Right atrium auricular region (tissue), 2 donors: Measurements from ENCODE around the gene SNRNP200. TPM values are rescaled to one million over a fixed set of nuclear protein-coding genes. Genes with fewer than 3 reads are reported as not detected.

ENCODE experiments used
- DNase-seq: peaks from one replicate; pipeline ENCODE4 v3.0.0-alpha.2; 2019; ENCODE audit warnings: low spot score
- H3K27ac ChIP-seq, 2 donors: fragments of 200-600 bp; sonication (generic); 1 replicate in 1 of 2; 2 replicates in 1 of 2; pipeline ENCODE4 v1.5.1; 2016 to 2019
- H3K27me3 ChIP-seq, 2 donors: fragments of 200-600 bp; sonication (generic); one replicate each; pipeline versions ENCODE4 v1.5.1 to v1.6.0; 2017 to 2019
- H3K36me3 ChIP-seq: fragments of 200-600 bp; sonication (generic); one replicate; pipeline ENCODE4 v1.5.1; 2016
- H3K4me1 ChIP-seq, 2 donors: fragments of 200-600 bp; sonication (generic); one replicate each; pipeline versions ENCODE4 v1.5.1 to v1.6.0; 2017 to 2019
- H3K4me3 ChIP-seq, 2 donors: fragments of 200-600 bp; sonication (generic); 1 replicate in 1 of 2; 2 replicates in 1 of 2; pipeline ENCODE4 v1.5.1; 2017 to 2019; ENCODE audit warnings: mild to moderate bottlenecking in 1 of 2, moderate library complexity in 1 of 2
- H3K9me3 ChIP-seq, 2 donors: fragments of 200-600 bp; sonication (generic); one replicate each; pipeline ENCODE4 v1.5.1; 2019
- total RNA-seq, 2 donors: library from RNA; depleted of rRNA; stranded (reverse); fragments of >200 nt; gene quantifications; one replicate each; pipeline ENCODE4 v1.1.0, GENCODE V29; 2016
- TF ChIP-seq, protein P1 (sequence below), 2 donors: fragments of 200-600 bp; sonication (generic); IDR thresholded peaks; one replicate each; pipeline ENCODE4 v1.5.1; 2019; ENCODE audit warnings: antibody characterized with exemption in 2 of 2

Gene SNRNP200
- total RNA-seq, 2 donors from 2014 or later = 42.2 to 68.8 TPM

DNA sequence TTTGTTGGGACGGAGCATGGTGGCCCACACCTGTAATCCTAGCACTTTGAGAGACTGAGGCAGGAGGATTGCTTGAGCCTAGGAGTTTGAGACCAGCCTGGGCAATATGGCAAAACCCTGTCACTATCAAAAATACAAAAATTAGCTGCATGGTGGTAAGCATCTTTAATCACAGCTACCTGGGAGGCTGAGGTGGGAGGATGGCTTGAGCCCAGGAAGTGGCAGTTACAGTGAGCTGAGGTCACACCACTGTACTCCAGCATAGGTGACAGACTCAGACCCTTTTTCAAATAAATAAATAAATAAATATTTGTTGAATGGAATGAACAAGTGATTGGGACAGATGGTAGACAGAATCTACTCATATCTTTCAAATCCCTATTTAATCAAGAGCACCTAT lies 14.1 kb upstream of the SNRNP200 start:
- TF ChIP-seq, protein P1, sequence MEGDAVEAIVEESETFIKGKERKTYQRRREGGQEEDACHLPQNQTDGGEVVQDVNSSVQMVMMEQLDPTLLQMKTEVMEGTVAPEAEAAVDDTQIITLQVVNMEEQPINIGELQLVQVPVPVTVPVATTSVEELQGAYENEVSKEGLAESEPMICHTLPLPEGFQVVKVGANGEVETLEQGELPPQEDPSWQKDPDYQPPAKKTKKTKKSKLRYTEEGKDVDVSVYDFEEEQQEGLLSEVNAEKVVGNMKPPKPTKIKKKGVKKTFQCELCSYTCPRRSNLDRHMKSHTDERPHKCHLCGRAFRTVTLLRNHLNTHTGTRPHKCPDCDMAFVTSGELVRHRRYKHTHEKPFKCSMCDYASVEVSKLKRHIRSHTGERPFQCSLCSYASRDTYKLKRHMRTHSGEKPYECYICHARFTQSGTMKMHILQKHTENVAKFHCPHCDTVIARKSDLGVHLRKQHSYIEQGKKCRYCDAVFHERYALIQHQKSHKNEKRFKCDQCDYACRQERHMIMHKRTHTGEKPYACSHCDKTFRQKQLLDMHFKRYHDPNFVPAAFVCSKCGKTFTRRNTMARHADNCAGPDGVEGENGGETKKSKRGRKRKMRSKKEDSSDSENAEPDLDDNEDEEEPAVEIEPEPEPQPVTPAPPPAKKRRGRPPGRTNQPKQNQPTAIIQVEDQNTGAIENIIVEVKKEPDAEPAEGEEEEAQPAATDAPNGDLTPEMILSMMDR (IDR thresholded peaks at IDR 0.05) = no peak
- Histone ChIP-seq H3K9me3 (no peaks in the 10 kb centered on the region), H3K4me3 (no peak overlapping the region), H3K36me3 (no peaks in the 10 kb centered on the region), H3K27ac (no peak overlapping the region), H3K27me3 (no peaks in the 10 kb centered on the region), H3K4me1 (peaks cover 0 to 12% of the 10 kb centered on the region in 2 donors)
- no peak for DNase-seq

DNA sequence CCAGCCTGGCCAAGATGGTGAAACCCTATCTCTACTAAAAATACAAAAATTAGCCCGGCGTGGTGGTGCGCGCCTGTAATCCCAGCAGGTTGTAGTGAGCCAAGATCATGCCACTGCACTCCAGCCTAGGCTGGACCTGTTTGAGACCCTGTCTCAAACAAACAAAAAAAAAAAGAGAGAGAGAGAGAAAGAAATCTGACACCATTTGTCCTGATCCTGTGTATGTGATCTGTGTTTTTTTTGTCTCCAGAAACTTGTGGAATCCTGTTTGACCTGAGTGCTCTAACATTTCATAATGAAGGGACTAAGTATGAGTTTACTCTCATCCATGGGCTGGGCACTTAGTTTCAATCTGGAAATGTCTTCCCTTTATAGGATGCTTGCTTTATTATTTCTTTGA lies 13.4 kb upstream of the SNRNP200 start:
- TF ChIP-seq, protein P1 (IDR thresholded peaks at IDR 0.05) = no peak
- H3K27me3 ChIP-seq = no peaks in the 10 kb centered on the region
- no peak overlapping the region for H3K4me3 ChIP-seq
- DNase-seq = no peak
- H3K36me3 ChIP-seq = no peaks in the 10 kb centered on the region
- peaks cover 0 to 11% of the 10 kb centered on the region in 2 donors for H3K4me1 ChIP-seq
- H3K27ac ChIP-seq = no peak overlapping the region
- no peaks in the 10 kb centered on the region for H3K9me3 ChIP-seq

DNA sequence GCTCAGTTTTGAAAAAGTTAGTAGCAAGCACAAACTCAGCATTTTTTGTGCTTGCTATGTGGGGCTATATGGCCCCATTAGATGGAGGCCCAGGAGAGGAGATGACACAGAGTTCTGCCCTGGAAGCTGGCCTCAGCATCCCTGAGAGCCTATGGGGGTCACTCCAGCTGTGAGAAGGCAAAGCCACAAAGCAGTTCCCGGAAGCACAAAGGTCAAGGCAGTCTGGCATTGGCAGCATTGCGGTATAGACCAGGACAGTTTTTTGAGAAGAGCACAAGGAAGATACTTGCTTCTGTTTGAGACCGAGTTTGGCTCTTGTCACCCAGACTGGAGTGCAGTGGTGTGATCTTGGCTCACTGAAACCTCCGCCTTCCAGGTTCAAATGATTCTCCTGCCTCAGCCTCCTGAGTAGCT lies 12.2 kb upstream of the SNRNP200 start:
- no peak for DNase-seq
- no peaks in the 10 kb centered on the region for H3K36me3 ChIP-seq
- TF ChIP-seq, protein P1 (IDR thresholded peaks at IDR 0.05) = no peak
- H3K27ac ChIP-seq = no peak overlapping the region
- H3K9me3 ChIP-seq = no peaks in the 10 kb centered on the region
- H3K4me1 ChIP-seq = peaks cover 0 to 11% of the 10 kb centered on the region in 2 donors
- no peak overlapping the region for H3K4me3 ChIP-seq
- no peaks in the 10 kb centered on the region for H3K27me3 ChIP-seq

DNA sequence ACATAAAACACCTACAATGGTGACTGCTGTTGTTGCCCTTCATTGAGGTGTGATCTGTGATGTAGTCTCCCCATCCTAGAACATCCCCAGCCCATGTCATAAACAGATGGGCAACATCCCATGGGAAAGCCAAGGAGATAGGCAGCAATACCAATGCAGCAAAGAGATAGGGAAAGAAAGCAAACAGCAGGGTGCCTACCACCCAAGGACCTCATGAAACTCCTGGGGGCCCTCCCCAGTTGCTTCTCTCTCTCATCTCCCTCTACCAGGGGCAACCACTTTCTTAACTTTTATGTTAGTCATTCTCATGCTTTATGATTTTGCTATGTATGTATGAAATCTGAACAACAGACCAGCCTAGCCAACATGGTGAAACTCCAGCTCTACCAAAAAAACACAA lies 11.7 kb upstream of the SNRNP200 start:
- TF ChIP-seq, protein P1 (IDR thresholded peaks at IDR 0.05) = no peak
- no peak for DNase-seq
- Histone ChIP-seq H3K27ac (no peak overlapping the region), H3K36me3 (no peaks in the 10 kb centered on the region), H3K4me1 (peaks cover 0 to 8% of the 10 kb centered on the region in 2 donors), H3K4me3 (no peak overlapping the region), H3K9me3 (no peaks in the 10 kb centered on the region), H3K27me3 (no peaks in the 10 kb centered on the region)

DNA sequence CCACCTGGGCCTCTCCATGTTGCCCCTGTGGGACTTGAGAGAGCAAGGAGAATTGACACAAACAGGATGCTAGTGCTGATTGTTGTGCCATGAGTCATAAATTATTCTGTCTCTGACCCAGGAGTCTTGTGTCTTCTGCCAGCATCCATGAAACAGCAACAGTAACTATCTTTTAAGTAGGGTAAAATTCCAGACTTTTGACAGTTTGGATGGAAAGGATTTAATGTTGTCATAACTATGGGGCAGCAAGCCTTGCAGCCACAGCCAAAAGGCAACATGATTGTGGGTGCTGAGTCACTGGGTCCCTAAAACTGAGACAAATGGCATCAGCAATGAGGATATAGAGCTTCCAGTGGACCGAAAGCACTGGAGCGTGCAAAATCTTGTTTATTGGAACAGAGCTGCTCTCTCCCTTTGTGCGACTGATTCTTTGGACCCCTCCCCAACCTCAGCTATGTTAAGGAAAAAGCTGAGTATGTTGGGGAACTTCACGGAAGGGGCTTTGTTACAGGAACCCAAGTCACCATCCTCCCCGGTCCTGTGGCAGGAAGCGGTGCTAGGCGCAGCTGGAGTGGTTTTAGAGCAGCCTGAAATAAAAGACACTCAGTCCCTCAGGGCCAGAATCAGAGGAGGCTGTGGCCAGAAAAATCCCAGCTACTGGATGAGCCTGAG lies 10.2 kb upstream of the SNRNP200 start:
- Histone ChIP-seq H3K36me3 (no peaks in the 10 kb centered on the region), H3K4me1 (no peaks in the 10 kb centered on the region), H3K27me3 (no peaks in the 10 kb centered on the region), H3K27ac (no peak overlapping the region), H3K4me3 (no peak overlapping the region), H3K9me3 (no peaks in the 10 kb centered on the region)
- TF ChIP-seq, protein P1 (IDR thresholded peaks at IDR 0.05) = no peak
- DNase-seq = no peak

DNA sequence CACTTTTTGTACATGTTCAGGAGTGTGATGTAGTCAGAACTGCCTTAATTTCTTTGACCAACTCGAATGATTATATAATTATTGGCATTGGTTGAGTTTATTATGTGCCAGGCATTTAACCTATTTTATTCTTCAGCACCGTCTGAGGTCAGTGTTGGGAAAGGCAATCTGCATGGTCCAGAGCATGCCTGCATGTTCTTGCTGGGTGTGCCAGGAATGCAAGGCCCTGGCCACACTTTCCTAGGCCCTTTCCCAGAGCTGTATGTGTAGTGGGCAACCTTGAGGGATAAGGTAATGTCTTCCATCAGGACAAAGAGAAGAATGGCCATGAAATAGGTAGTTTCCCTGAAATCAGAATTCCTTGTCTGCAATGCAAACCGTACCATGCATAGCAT lies 9.7 kb upstream of the SNRNP200 start:
- Histone ChIP-seq H3K9me3 (no peaks in the 10 kb centered on the region), H3K36me3 (no peaks in the 10 kb centered on the region), H3K27ac (no peak overlapping the region), H3K4me3 (no peak overlapping the region), H3K4me1 (no peaks in the 10 kb centered on the region), H3K27me3 (no peaks in the 10 kb centered on the region)
- TF ChIP-seq, protein P1 (IDR thresholded peaks at IDR 0.05) = no peak
- no peak for DNase-seq
